GM21381 (cell line): ENCODE data around the gene NCCRP1.

ENCODE experiments used
- ATAC-seq: cut with Tn5 transposase; IDR thresholded peaks from one replicate; pipeline ENCODE4 v1.9.1; 2021; ENCODE audit warnings: mild to moderate bottlenecking, moderate library complexity; ENCODE audit not compliant: unreplicated experiment

The NCCRP1 gene

GRCh38 chr19:39178296-39179006, 18.3 kb upstream of the NCCRP1 start:
- ATAC-seq: no peak

GRCh38 chr19:39179754-39180153, 17.0 kb upstream of the NCCRP1 start:
- no peak for ATAC-seq

DNA sequence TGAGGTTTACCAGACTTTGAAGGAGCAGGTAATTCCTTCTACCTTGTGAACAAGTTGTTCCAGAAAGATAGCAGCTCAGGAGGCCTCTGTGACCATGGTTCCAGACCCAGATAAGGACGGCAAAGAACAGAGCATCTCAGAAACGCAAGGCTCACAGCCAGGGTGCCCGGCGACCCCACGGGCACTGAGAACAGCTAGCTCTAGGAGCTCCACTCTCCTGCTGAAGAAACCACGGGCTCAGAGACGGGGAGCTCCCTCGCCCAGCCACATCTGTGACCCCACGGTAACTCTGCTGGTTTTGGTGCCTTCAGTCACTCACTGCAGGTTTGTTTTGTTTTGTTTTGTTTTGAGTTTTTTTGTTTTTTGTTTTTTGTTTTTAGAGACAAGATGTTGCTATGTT, 16.0 kb upstream of the NCCRP1 start:
- ATAC-seq: no peak

- no peak for ATAC-seq
Observed at GRCh38 chr19:39181500-39182173, 15.1 kb upstream of the NCCRP1 start.

GRCh38 chr19:39182174-39182505, 14.6 kb upstream of the NCCRP1 start:
- no peak for ATAC-seq

GRCh38 chr19:39183104-39183503, 13.7 kb upstream of the NCCRP1 start:
- ATAC-seq: no peak

GRCh38 chr19:39186391-39186790, 10.4 kb upstream of the NCCRP1 start:
- no peak for ATAC-seq

GRCh38 chr19:39187552-39187943, 9.2 kb upstream of the NCCRP1 start:
- no peak for ATAC-seq

DNA sequence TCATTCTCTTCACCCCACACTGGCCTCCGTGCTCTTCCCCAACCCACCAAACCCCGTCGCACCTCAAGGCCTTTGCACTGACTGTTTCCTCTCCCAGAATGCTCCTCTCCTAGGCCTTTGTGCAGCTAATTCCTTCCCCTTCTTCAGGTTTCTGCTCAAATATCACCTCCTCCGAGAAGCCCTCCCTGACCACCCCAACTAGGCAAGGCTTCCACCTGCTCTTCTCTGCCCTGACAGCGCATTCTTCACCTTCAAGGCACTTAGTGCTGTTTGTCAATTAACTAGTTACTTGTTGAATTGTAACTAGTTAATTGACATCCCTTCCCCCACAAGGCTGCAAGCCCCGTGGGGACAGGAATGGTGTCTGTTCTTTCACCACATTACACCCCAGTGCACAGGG, 7.8 kb upstream of the NCCRP1 start:
- no peak for ATAC-seq

DNA sequence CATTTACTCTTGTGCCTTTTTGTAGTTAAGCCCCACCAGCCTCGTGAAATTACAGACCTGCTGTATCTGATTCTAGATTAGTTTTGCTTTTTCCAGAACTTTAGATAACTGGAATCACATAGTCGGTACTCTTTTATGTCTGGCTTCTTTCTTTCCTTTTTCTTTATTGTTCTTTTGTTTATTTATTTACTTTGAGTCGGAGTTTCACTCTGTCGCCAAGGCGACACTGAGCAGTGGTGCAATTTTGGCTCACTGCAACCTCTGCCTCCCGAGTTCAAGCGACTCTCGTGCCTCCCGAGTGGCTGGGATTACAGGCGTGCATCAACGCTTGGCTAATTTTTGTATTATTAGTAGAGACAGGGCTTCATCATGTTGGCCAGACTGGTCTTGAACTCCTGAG, 6.0 kb upstream of the NCCRP1 start:
- ATAC-seq: no peak

- ATAC-seq: no peak
Observed at GRCh38 chr19:39192846-39193245, 3.9 kb upstream of the NCCRP1 start.

DNA sequence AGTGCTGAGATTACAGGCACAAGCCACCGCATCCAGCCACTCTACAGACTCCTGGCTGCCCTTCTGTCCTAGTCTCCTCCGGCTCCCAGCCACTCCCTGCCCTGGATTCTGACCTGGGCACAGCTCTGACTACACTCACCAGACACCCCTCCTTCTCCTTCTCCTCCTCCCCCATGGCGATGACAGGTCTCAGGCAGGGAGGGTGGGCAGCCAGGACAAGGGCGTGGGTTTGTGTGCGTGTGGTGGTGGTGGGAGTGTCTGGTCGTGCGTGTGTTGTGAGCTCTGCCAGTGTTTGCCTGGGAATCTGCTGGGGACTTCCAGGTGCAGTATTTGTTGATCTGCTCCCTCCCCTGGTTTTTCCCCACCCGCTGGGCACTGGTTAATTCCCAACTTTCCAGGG, 3.0 kb upstream of the NCCRP1 start:
- no peak for ATAC-seq

GRCh38 chr19:39194832-39195542, 1.8 kb upstream of the NCCRP1 start:
- no peak for ATAC-seq

- no peak for ATAC-seq
Observed at GRCh38 chr19:39195755-39196154, 1.0 kb upstream of the NCCRP1 start.

DNA sequence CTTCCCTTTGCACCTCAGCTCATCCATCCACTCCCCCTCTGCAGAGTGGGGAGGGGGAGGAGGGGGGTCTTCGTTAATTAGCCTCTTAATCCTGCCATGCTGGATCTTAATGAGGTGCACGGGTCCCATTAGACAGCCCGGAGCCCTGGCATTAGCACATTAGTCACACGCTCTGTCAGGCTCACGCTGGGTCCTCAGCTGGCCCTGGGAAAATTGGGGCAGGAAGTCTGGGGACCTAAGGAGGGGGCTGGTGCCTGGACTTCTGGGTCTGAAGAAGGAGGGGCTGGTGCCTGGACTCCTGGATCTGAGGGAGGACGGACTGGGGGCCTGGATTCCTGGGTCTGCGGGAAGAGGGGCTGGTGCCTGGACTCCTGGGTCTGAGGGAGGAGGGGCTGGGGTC, 444 bp upstream of the NCCRP1 start:
- ATAC-seq: no peak

GRCh38 chr19:39197808-39198207, 1.0 kb downstream of the NCCRP1 start:
- no peak for ATAC-seq

- no peak for ATAC-seq
Observed at GRCh38 chr19:39199025-39199424, 2.3 kb downstream of the NCCRP1 start.

DNA sequence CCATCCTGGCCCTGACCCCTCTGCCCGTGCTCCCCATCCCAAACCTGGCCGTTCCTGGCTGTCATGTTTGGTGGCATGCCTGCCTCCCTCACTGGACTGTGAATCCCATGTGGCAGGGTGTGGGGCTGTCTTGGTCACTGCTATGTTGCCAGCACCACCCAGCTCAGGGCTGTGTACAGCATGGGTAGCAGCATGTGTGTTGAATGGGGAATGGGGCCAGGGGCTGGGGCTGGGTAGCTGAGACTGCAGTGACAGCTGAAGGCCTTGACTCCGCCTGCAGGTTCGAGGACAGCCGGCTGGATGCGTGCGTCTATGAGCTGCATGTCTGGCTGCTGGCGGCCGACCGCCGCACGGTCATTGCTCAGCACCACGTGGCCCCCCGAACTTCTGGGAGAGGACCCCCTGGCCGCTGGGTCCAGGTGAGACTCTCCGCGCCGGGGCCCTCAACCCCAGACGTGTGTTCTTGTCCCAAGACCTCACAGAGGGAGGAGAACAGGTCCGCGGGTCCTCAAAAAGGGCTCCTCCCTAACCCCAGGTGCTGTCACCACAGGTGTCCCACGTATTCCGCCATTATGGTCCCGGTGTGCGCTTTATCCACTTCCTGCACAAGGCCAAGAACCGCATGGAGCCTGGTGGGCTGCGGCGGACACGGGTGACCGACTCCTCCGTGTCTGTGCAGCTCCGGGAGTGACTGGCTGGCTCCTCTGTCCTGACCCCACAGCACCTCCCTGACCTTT, 3.5 kb downstream of the NCCRP1 start:
- ATAC-seq: no peak

GRCh38 chr19:39200803-39201115, 4.0 kb downstream of the NCCRP1 start:
- no peak for ATAC-seq

DNA sequence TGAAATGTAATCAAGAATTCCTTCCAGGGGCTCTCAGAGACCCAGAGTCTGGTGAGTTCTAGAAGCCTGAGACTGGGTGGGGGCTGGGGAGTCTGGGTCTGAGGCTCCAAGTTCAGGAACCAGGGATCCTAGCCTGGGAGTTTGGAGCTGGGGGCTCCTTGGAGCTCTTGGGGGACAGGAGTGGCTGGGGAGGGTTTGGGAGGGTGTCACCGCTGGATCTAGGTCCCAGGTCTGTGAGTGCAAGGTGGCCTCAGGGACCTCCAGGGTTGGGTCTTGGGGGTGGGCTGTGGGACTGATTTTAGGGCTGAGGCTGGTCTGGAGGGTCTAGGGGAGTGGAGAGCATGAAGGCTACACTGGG, 6.2 kb downstream of the NCCRP1 start:
- ATAC-seq: no peak

- ATAC-seq: no peak
Observed at GRCh38 chr19:39203372-39204341, 6.9 kb downstream of the NCCRP1 start, which contains the start of gene SYCN. TSS of gene SYCN (minus strand) at chr19:39204263. CDS start at chr19:39204254, 9 bp downstream.
